GM12892 (cell line): ENCODE results near the gene TGFBI.

Experiments
- POLR2A ChIP-seq: IDR thresholded peaks from 2 replicates; pipeline ENCODE4 v1.6.1; 2011; ENCODE audit warnings: low read depth, low read length, control low read depth
- TAF1 ChIP-seq: IDR thresholded peaks from 2 replicates; pipeline ENCODE4 v1.6.1; 2011; ENCODE audit warnings: low read depth, mild to moderate bottlenecking, control low read depth, low read length, borderline replicate concordance

DNA sequence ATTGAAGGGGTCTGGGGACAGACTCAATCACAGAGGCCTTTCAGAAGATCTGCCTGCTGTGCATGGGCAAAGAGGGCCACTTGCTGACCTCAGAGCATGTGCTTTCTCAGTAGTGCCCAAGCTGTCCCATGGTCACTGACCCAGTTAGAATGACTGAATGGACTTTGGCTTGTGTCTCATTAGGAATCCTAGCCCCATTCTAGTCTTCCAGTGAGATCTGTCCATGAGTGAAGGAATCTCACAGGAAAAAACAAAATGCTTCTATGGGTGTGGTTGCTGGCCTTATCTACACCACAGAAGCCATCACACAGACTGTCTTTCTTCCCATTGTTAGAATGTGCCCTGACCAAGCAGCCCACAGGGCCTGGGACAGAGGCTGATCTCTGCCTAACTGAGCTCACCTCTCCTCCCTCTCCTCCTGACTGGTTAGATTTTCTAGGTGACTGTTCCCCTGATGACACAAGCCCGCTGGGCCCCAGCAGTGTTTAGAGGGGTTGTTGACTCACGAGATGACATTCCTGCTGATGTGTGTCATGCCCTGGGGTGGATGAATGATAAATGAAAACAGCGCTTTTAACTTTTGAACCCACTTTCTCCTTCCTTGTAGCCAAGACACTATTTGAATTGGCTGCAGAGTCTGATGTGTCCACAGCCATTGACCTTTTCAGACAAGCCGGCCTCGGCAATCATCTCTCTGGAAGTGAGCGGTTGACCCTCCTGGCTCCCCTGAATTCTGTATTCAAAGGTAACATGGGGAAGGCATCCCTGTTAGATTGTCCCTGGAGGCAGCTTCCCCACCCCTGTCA, 24.8 kb downstream of the TGFBI start:
- no peak for TF ChIP-seq POLR2A
- TF ChIP-seq TAF1, result no peak
